DLD1 (cell line): ENCODE measurements around the gene TRAFD1.

ENCODE experiments used
- in situ Hi-C: cut with HindIII; loops from 2 replicates; pipeline ENCODE4 v1.10.0; 2017; ENCODE audit warnings: low sequenced_read_pairs

Gene TRAFD1

GRCh38 chr12:112175361-112176155 is 50.2 kb downstream of the TRAFD1 start:
- in situ Hi-C loops, result no loop called here

GRCh38 chr12:112176321-112177010 is 51.1 kb downstream of the TRAFD1 start:
- in situ Hi-C loops, result no loop called here

DNA sequence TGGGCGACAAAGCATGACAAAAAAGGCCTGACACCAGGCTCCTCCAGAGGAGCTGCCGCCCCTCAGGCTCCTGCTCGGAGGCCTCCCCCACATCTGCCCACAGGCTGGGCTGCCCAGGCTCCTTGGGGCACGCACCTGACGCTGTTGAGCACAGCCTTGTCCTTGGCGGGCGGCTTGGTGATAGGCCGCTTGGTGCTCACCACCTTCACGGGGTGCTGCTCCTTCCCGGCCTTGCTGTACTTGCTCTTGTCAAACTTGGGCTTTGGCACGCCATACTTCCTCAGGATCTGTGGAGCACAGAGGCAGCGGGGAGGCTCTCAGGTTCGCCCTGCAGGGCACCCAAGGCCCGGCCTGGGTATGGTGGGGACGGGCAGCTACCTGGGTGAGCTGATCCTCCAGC is 53.4 kb downstream of the TRAFD1 start:
- in situ Hi-C loops, result no loop called here

DNA sequence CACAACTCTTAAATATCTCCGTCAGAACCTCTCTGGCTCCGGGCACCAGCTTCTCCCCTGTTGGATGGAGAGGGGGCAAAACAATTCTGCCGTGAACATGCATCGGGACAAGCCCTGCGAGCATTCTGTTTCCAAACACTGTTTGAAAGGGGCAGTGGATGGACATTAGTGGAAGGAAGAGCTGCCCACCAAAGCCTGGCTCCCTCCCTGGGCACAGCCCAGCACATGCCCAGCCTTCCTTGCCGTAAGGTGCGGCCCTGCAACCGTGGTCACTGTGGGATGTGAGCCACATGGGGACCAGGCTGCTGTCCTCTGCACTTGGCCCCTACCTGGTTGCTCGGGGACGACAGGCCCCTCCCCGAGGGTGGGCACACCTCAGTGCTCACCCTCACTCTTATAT is 54.0 kb downstream of the TRAFD1 start:
- in situ Hi-C loops, result no loop called here

- in situ Hi-C loops, result no loop called here
These were observed 54.6 kb downstream of the TRAFD1 start for GRCh38 chr12:112179916-112180315.

- in situ Hi-C loops, result no loop called here
These were observed 55.1 kb downstream of the TRAFD1 start for GRCh38 chr12:112180422-112180821.

DNA sequence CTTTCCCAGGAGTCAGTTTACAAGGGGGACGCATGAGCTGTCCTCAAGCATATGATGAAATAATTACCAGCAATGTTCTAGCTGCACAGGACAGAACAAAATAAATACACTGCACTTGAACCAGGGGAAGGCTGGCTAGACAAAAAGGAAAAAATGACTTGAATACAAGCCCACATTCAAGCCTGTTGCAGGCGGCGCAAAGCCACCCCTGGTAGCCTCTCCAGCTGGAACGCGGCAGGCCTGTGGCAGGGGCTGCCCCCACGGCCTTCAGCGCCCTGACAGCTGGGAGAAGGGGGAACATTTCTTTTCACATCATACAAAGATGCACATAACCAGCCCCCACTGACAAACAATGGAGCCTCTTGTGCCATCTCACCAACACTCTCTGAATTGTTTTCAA is 57.1 kb downstream of the TRAFD1 start:
- in situ Hi-C loops, result no loop called here

GRCh38 chr12:112183141-112184021 is 58.0 kb downstream of the TRAFD1 start:
- in situ Hi-C loops, result no loop called here

- in situ Hi-C loops, result no loop called here
These were observed 58.9 kb downstream of the TRAFD1 start for GRCh38 chr12:112184056-112184887.

DNA sequence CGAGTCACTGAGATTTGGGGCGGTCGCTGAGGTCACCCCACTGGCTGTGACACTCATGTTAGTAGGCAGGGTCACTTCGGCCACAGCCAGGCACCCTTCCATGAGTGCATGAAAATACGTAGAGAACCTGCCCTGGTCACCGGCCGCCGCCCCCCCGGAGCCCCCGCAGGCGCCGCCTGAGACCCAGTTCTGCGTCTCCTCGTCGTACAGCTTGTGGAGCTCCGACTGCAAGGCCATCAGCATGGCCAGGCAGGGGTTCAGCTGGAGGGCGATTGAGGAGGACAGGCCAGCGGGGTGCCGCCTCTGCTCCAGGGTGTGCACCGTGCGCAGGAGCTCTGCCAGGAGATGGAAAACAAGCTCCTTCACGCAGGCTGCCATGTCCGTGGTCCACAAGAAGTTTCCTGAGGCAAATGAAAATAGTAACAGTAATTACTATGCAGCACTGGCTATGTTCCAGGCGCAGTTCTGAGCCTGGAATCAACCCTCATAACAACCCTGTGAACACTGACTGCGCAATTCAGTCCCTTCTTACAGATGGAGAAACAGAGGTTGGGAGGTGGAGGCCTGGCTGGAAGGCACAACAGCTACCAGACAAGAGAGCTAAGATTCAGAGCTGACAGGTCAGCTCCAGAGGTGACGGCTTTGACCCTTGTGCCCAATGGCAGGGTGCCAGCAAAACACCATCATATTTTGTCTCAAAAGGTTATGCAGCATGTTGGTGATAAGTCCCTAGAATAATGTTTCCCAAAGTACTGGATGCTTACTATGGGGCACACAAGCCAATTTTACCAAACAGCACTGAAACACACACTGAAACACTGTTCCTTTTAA is 59.9 kb downstream of the TRAFD1 start:
- in situ Hi-C loops, result no loop called here

- in situ Hi-C loops, result no loop called here
These were observed 62.9 kb downstream of the TRAFD1 start for GRCh38 chr12:112188130-112188830.

DNA sequence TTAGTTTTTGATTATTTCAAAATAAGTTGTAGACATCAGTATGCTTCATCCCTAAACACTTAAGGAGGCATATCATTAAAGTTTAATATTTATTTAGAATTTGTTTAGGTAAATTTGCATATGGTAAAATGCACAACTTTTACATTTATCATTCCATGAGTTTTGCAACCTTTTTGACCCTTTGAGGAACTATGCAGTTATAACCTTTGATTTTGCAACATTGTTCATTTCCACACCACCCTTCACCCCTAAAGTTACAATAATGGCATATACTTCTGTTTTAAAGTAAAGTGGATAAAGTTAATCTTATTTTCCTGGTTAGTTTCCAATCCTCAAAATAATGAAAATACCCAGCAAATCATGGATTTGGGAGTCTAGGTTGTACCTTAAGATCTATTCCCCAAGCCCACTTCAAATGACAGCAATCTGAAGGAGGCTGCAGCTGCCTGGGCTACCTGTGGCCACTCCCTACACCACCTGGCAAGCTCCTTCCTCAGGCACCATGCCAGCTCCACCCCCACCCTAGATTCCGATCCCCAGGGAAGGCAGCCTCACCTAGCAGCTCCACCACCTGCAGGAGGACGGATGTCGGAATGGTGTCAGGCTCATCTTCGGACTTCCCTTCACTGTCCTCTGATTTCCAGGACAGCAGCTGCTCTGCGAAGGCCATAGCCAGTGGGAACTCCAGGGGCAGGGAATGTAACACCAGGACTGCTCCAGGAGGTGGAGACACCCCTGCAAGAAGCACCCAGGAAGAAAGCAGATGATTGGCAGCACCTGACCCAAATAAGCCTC is 65.1 kb downstream of the TRAFD1 start:
- in situ Hi-C loops, result no loop called here

DNA sequence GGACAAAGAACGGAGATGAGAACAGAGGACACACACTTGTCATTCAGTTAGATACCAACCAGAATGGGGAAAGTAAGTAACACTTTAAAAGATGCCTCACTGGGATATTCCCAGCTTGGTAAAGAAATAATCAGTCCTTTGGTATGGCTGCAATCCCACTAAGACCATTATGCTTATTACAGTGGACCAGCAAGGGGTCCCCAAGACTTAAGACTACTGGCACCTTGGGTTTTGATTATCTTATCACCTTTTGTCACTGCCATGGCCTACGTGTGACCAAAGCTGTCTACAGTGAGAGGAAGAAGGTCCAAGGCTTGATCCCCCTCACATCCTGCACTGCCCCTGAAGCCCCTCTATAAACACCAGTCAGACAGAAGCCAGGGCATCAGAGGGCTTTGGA is 65.8 kb downstream of the TRAFD1 start:
- in situ Hi-C loops, result no loop called here

- in situ Hi-C loops, result no loop called here
These were observed 66.5 kb downstream of the TRAFD1 start for GRCh38 chr12:112191840-112192321.

- in situ Hi-C loops, result no loop called here
These were observed 67.1 kb downstream of the TRAFD1 start for GRCh38 chr12:112192475-112192874.

DNA sequence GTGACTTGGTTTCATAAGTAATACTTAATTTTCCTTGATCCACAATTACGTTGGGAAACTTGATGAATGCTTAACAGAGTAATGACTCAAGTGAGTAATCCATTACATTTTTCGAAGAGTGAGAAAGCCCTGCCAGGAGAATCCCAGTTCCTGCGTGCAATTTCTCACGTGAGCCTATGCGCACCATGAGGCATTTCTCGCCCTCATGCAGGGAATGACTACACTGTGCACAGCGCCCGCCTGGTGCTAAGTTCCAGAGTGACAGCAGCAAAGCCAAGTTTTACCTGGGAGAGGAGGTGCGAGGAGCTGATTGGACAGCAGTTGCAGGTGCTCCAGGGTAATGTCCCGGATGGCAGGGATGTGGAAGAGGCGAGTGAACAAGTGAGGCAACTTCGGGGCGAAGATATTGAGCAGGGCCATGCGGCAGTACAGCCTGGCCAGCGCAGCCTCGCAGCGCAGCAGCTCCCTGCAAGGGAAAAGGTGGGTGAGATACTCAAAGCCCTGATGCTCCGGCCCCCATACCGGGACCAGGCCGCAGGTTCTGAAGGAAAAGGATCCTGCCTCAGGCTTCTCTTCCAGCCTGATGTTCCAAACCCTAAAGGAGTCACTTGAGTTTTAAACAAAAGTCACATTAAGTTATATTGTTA is 69.4 kb downstream of the TRAFD1 start:
- in situ Hi-C loops, result no loop called here

- in situ Hi-C loops, result no loop called here
These were observed 71.0 kb downstream of the TRAFD1 start for GRCh38 chr12:112196196-112196875.
